HFF-Myc (cell line): Measurements from ENCODE around the gene DUS1L.

Source experiments
- DNase-seq: peaks from one replicate; pipeline ENCODE4 v3.0.0-alpha.2; 2011; ENCODE audit warnings: low read depth; ENCODE audit errors: extremely low read depth
- H3K4me3 ChIP-seq: replicated peaks from 2 replicates; pipeline ENCODE4 v1.5.1; 2011; ENCODE audit warnings: low read depth, mild to moderate bottlenecking, control low read depth, low read length
- CTCF ChIP-seq: IDR thresholded peaks from 2 replicates; pipeline ENCODE4 v1.5.1; 2012; ENCODE audit warnings: mild to moderate bottlenecking, low read depth, low read length, control low read depth; ENCODE audit errors: missing control alignments

The DUS1L gene

GRCh38 chr17:82028246-82028645 is 37.4 kb downstream of the DUS1L start:
- H3K4me3 ChIP-seq = no peak overlapping the region
- TF ChIP-seq CTCF = no peak
- DNase-seq = no peak

- DNase-seq = no peak
- no peak for TF ChIP-seq CTCF
- no peak overlapping the region for H3K4me3 ChIP-seq
These were observed 40.0 kb downstream of the DUS1L start for GRCh38 chr17:82025401-82026107.

- no peak for DNase-seq
- no peak overlapping the region for H3K4me3 ChIP-seq
- TF ChIP-seq CTCF = no peak
These were observed 40.7 kb downstream of the DUS1L start for GRCh38 chr17:82024859-82025258.

- TF ChIP-seq CTCF = no peak
- DNase-seq = no peak
These were observed 42.0 kb downstream of the DUS1L start for GRCh38 chr17:82023447-82024241.

GRCh38 chr17:82022981-82023446 is 42.6 kb downstream of the DUS1L start, which contains the start of gene LRRC45:
LRRC45 (plus strand) TSS chr17:82023305; CDS start chr17:82023644, 339 bp downstream.
- peak within 1 kb of the TSS; percentile 89 for H3K4me3 ChIP-seq
- DNase-seq = peak; percentile 98
- no peak for TF ChIP-seq CTCF

More at GRCh38 chr17:82023447-82024241, 42.0 kb downstream of the DUS1L start:
- peak overlapping the region; percentile 69 for H3K4me3 ChIP-seq

- TF ChIP-seq CTCF = no peak
- H3K4me3 ChIP-seq = peak within 1 kb of the TSS; percentile 89
- no peak for DNase-seq
These were observed 43.2 kb downstream of the DUS1L start, which contains the start of gene CENPX for GRCh38 chr17:82022310-82022980. CENPX (minus strand) TSS chr17:82022878; CDS start chr17:82022861, 17 bp downstream.
